A673 (cell line): ENCODE results near the gene KCNIP4. TPM values are rescaled to one million over a fixed set of nuclear protein-coding genes. Genes with fewer than 3 reads are reported as not detected.

Source experiments
- BruUV-seq: library from RNA; stranded (reverse); fragments of 400-500 nt; replicated peaks from 2 replicates; lab custom pipeline; 2021; lab: Mats Ljungman, UMichigan
- CTCF ChIA-PET: fragments of 300-600 bp; sonication (Branson Sonifier 250); formaldehyde crosslinking; loops from one replicate; lab custom pipeline; 2022; ENCODE audit warnings: antibody characterized with exemption; lab: Charles Lee
- POLR2A ChIA-PET: fragments of 300-600 bp; sonication (Branson Sonifier 250); formaldehyde crosslinking; loops from one replicate; lab custom pipeline; 2022; ENCODE audit warnings: antibody characterized with exemption; ENCODE audit not compliant: low non-redundant PET; lab: Charles Lee
- DNase-seq: peaks from one replicate; pipeline ENCODE4 v3.0.0-alpha.2; 2015; ENCODE audit warnings: low spot score
- H3K27ac ChIP-seq: fragments of 200-600 bp; sonication (generic); 2 replicates; pipeline ENCODE4 v1.5.1; 2016; ENCODE audit warnings: mixed run types, low read depth, mild to moderate bottlenecking, mixed read lengths, antibody characterized with exemption, low read length; ENCODE audit not compliant: poor library complexity, severe bottlenecking
- H3K27me3 ChIP-seq: fragments of 200-600 bp; sonication (generic); replicated peaks from 2 replicates; pipeline ENCODE4 v1.6.1; 2017; ENCODE audit warnings: mixed run types, low read depth, mild to moderate bottlenecking, mixed read lengths, antibody characterized with exemption, low read length; ENCODE audit not compliant: insufficient read depth, poor library complexity
- H3K36me3 ChIP-seq: fragments of 200-600 bp; sonication (generic); 2 replicates; pipeline ENCODE4 v1.6.1; 2016; ENCODE audit warnings: mixed run types, mild to moderate bottlenecking, mixed read lengths, antibody characterized with exemption, low read length; ENCODE audit not compliant: insufficient read depth, poor library complexity, severe bottlenecking
- H3K4me1 ChIP-seq: fragments of 200-600 bp; sonication (generic); 2 replicates; pipeline ENCODE4 v1.6.1; 2017; ENCODE audit warnings: mixed run types, mild to moderate bottlenecking, mixed read lengths, antibody characterized with exemption, low read length; ENCODE audit not compliant: insufficient read depth, poor library complexity, severe bottlenecking
- H3K4me3 ChIP-seq: fragments of 200-600 bp; sonication (generic); 2 replicates; pipeline ENCODE4 v1.5.1; 2016; ENCODE audit warnings: low read depth, mixed run types, mild to moderate bottlenecking, mixed read lengths, low read length; ENCODE audit not compliant: poor library complexity, severe bottlenecking
- H3K9me3 ChIP-seq: fragments of 200-600 bp; sonication (generic); 2 replicates; pipeline ENCODE4 v1.6.1; 2016; ENCODE audit warnings: mixed run types, low read depth, mild to moderate bottlenecking, mixed read lengths, antibody characterized with exemption, low read length; ENCODE audit not compliant: poor library complexity, severe bottlenecking
- EZH2 ChIP-seq: fragments of 200-600 bp; sonication (generic); IDR thresholded peaks from 2 replicates; pipeline ENCODE4 v1.6.1; 2017; ENCODE audit warnings: borderline replicate concordance, low read depth, mild to moderate bottlenecking, mixed read lengths, antibody characterized with exemption, low read length; ENCODE audit not compliant: poor library complexity, severe bottlenecking
- intact Hi-C: fragments of 100-400 bp; cut with micrococcal nuclease; formaldehyde crosslinking; loops from one replicate; pipeline ENCODE4 v1.10.0; 2022; ENCODE audit not compliant: unreplicated experiment
- total RNA-seq: library from RNA; stranded (reverse); gene quantifications from 2 replicates; pipeline ENCODE4 v1.2.3, GENCODE V29; 2021
- TF ChIP-seq, protein P1 (sequence below): fragments of 300-800, 200-600 bp; sonication (generic); conservative IDR thresholded peaks from 2 replicates; pipeline ENCODE4 v1.5.1; 2017; ENCODE audit warnings: low read depth, mild to moderate bottlenecking, antibody characterized with exemption, low read length, moderate library complexity, mixed read lengths

The KCNIP4 gene
- total RNA-seq, 1 experiment from 2014 or later, result not detected

DNA sequence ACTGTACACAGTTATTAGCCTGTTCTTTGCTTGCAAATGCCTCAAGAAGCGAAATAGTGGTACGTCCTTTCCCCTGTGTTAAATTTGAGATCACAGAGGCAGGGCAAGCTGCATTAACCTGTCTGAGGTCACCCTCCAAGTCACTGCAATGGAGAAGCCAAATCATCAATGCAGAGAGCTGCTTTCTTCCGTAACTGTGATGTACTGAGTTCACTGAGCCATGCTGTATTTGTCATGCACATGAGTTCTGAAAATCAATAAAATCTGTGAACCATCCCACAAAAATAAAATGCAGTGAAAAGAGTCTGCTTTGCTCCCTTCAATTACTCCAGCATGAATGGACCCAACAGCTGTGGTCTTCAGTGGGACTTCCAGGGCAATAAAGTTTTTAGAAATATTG lies 393.5 kb downstream of the KCNIP4 start:
- Histone ChIP-seq H3K4me3 (no peak overlapping the region), H3K27me3 (no peaks in the 10 kb centered on the region), H3K4me1 (no peaks in the 10 kb centered on the region), H3K9me3 (no peaks in the 10 kb centered on the region), H3K27ac (no peak overlapping the region), H3K36me3 (no peaks in the 10 kb centered on the region)
- intact Hi-C loops, result no loop called here
- POLR2A ChIA-PET, result no interaction called here
- BruUV-seq, result no TSS peak
- TF ChIP-seq, protein P1, sequence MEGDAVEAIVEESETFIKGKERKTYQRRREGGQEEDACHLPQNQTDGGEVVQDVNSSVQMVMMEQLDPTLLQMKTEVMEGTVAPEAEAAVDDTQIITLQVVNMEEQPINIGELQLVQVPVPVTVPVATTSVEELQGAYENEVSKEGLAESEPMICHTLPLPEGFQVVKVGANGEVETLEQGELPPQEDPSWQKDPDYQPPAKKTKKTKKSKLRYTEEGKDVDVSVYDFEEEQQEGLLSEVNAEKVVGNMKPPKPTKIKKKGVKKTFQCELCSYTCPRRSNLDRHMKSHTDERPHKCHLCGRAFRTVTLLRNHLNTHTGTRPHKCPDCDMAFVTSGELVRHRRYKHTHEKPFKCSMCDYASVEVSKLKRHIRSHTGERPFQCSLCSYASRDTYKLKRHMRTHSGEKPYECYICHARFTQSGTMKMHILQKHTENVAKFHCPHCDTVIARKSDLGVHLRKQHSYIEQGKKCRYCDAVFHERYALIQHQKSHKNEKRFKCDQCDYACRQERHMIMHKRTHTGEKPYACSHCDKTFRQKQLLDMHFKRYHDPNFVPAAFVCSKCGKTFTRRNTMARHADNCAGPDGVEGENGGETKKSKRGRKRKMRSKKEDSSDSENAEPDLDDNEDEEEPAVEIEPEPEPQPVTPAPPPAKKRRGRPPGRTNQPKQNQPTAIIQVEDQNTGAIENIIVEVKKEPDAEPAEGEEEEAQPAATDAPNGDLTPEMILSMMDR, result no peak
- TF ChIP-seq EZH2, result no peak
- no peak for DNase-seq
- CTCF ChIA-PET, result no interaction called here

DNA sequence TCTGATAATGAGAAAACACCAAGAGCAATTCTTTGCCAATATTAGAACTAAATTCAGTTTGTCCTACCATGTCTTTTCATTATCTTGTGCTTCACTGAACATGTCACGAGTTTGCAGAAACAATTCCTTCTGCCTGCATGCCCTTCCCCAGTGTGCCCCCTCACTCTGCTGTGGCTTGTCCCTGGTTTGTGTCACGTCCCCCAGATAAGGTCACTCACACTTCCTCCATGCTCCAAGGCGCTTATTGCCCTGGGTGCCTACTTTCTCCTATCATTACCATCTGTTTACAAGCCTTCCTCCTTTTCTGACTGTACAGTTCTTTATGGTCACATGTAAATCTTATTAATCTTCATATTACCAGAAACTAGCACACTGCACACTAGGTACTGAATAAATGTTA lies 394.1 kb downstream of the KCNIP4 start:
- ChIA-PET CTCF (no interaction called here), POLR2A (no interaction called here)
- H3K27me3 ChIP-seq, result no peaks in the 10 kb centered on the region

DNA sequence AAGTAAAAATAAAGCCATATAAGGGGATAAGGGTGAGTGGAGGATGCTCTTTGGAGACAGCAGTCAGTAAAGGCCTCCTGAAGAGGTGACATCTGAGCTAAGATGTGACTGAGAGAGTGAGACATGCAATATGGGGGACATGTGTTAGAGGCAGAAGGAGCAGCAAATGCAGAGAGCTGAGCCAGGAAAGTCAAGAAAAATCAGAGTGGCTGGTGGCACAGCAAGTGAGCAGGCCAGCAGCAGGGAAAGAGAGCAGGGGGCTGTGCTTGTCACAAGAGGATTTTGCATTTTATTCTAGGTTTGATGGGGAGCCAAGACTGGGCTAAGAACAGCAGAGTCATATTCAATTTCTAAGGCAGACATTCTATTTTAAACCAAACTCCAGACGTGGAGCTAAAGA lies 394.5 kb downstream of the KCNIP4 start:
- ChIA-PET CTCF (no interaction called here), POLR2A (no interaction called here)
- TF ChIP-seq EZH2, result no peak
- TF ChIP-seq, protein P1, result no peak
- intact Hi-C loops, result no loop called here
- H3K27ac ChIP-seq, result no peak overlapping the region
- H3K4me1 ChIP-seq, result no peaks in the 10 kb centered on the region
- no peaks in the 10 kb centered on the region for H3K27me3 ChIP-seq
- H3K9me3 ChIP-seq, result no peaks in the 10 kb centered on the region
- DNase-seq, result no peak
- BruUV-seq, result no TSS peak
- no peaks in the 10 kb centered on the region for H3K36me3 ChIP-seq
- H3K4me3 ChIP-seq, result no peak overlapping the region

More for the DNA sequence above, 394.1 kb downstream of the KCNIP4 start:
- TF ChIP-seq, protein P1, result no peak
- TF ChIP-seq EZH2, result no peak
- H3K4me1 ChIP-seq, result no peaks in the 10 kb centered on the region
- no peaks in the 10 kb centered on the region for H3K36me3 ChIP-seq
- no peak overlapping the region for H3K27ac ChIP-seq
- intact Hi-C loops, result no loop called here
- no peaks in the 10 kb centered on the region for H3K9me3 ChIP-seq
- BruUV-seq, result no TSS peak
- H3K4me3 ChIP-seq, result no peak overlapping the region
- DNase-seq, result no peak
